ENCODE data around the gene HIP1. TPM values are rescaled to one million over a fixed set of nuclear protein-coding genes. Genes with fewer than 3 reads are reported as not detected.

The HIP1 gene
- total RNA-seq, 1 donor from 2014 or later = 39.2 TPM

DNA sequence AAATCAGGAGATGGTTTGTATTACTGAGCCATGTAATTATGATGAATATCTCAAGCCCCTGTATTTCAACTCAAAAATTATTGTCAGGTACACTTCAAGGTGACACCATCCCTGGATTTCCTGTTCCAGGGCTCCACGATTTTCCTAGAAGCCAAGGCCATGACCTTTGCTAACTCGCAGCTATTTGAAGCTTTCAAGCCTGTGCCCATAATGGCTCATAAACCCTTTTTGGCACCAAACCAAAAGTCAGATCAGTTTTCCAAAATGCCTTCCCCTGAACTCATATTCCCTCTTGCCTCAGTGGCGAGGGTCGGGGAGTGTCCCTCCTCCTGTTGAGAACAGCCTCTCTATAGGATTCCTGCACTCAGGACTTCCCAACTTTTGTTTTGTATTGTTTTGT, 70.8 kb downstream of the HIP1 start:
- no peak overlapping the region for H3K27ac Mint-ChIP-seq
- no peak overlapping the region for H3K4me3 ChIP-seq
- H3K79me2 ChIP-seq (ENCODE audit: low read depth) = no peaks in the 10 kb centered on the region
- no peaks in the 10 kb centered on the region for H3K27me3 ChIP-seq
- no peaks in the 10 kb centered on the region for H4K20me1 ChIP-seq (ENCODE audit: low read depth)
- H3K27me3 Mint-ChIP-seq (ENCODE audit: insufficient read depth, low read depth) = peaks cover 5% of the 10 kb centered on the region
- no peak overlapping the region for H3K9ac ChIP-seq
- H3K27ac ChIP-seq = no peak overlapping the region
- DNase-seq (ENCODE audit: low spot score) = no peak
- H3K9me3 Mint-ChIP-seq = no peaks in the 10 kb centered on the region
- H2AFZ ChIP-seq (replicated peaks) = no peak overlapping the region
- H3K4me1 ChIP-seq = no peaks in the 10 kb centered on the region
- no peaks in the 10 kb centered on the region for H3K36me3 ChIP-seq
- H3K36me3 Mint-ChIP-seq = no peaks in the 10 kb centered on the region
- no peaks in the 10 kb centered on the region for H3K9me3 ChIP-seq (ENCODE audit: low read depth)
- H3K4me3 Mint-ChIP-seq = no peak overlapping the region
- no peak overlapping the region for H3K4me2 ChIP-seq
- TF ChIP-seq, protein P1, sequence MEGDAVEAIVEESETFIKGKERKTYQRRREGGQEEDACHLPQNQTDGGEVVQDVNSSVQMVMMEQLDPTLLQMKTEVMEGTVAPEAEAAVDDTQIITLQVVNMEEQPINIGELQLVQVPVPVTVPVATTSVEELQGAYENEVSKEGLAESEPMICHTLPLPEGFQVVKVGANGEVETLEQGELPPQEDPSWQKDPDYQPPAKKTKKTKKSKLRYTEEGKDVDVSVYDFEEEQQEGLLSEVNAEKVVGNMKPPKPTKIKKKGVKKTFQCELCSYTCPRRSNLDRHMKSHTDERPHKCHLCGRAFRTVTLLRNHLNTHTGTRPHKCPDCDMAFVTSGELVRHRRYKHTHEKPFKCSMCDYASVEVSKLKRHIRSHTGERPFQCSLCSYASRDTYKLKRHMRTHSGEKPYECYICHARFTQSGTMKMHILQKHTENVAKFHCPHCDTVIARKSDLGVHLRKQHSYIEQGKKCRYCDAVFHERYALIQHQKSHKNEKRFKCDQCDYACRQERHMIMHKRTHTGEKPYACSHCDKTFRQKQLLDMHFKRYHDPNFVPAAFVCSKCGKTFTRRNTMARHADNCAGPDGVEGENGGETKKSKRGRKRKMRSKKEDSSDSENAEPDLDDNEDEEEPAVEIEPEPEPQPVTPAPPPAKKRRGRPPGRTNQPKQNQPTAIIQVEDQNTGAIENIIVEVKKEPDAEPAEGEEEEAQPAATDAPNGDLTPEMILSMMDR (IDR thresholded peaks at IDR 0.05) = no peak
- no peak for TF ChIP-seq EZH2 (IDR thresholded peaks at IDR 0.05)
- H3F3A ChIP-seq (ENCODE audit: low read depth) = no peaks in the 10 kb centered on the region
- peaks cover 4% of the 10 kb centered on the region for H3K4me1 Mint-ChIP-seq

GRCh38 chr7:75663302-75663907, 75.3 kb downstream of the HIP1 start:
- no peaks in the 10 kb centered on the region for H4K20me1 ChIP-seq (ENCODE audit: low read depth)
- TF ChIP-seq EZH2 (IDR thresholded peaks at IDR 0.05) (no peak), EZH2phosphoT487 (IDR thresholded peaks at IDR 0.05) (no peak)
- TF ChIP-seq, protein P1 (IDR thresholded peaks at IDR 0.05) = no peak
- H3K4me1 ChIP-seq = no peaks in the 10 kb centered on the region
- no peak overlapping the region for H3K4me2 ChIP-seq
- peaks cover 1% of the 10 kb centered on the region for H3K36me3 Mint-ChIP-seq
- no peaks in the 10 kb centered on the region for H3K27me3 ChIP-seq
- no peak overlapping the region for H3K9ac ChIP-seq
- H3K27me3 Mint-ChIP-seq (ENCODE audit: insufficient read depth, low read depth) = no peaks in the 10 kb centered on the region
- H3K9me3 ChIP-seq (ENCODE audit: low read depth) = no peaks in the 10 kb centered on the region
- no peak overlapping the region for H3K27ac ChIP-seq
- H3K4me3 Mint-ChIP-seq = no peak overlapping the region
- H3K9me3 Mint-ChIP-seq = no peaks in the 10 kb centered on the region
- H3F3A ChIP-seq (ENCODE audit: low read depth) = no peaks in the 10 kb centered on the region
- H2AFZ ChIP-seq (replicated peaks) = no peak overlapping the region
- DNase-seq (ENCODE audit: low spot score) = no peak
- H3K36me3 ChIP-seq = no peaks in the 10 kb centered on the region
- no peak overlapping the region for H3K4me3 ChIP-seq
- H3K79me2 ChIP-seq (ENCODE audit: low read depth) = no peaks in the 10 kb centered on the region
- no peak overlapping the region for H3K27ac Mint-ChIP-seq
- H3K4me1 Mint-ChIP-seq = peaks cover 9% of the 10 kb centered on the region

DNA sequence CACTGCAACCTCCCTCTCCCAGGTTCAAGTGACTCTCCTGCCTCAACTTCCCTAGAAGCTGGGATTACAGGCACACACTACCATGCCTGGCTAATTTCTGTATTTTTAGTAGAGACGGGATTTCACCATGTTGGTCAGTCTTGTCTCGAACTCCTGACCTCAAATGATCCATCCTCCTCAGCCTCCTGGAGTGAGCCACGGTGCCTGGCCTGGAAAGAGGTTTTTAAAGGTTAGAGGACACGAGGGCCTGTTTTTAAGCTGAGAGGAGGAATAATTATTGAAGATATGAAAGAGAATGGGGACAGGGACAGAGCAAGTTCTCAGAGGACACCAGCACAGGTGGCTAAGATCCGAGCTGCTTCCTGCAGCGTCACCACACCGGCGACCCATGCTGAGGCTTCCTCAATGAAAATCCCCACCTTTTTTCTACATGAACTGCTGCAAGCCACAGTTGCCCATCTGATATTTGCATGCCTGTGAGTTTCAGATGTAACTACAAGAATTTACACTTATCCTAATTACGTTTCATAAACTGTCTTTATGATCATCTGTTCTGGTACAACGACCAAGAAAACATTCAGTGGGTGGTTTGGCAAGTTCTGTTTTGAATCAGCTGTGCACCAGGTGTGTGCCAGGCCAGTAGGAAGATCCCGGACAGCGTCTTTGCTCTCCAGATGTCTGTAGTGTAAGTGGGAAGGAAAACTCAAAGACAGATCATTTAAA, 76.0 kb downstream of the HIP1 start:
- Histone ChIP-seq H3K9ac (no peak overlapping the region), H3K4me2 (no peak overlapping the region), H3K27ac (no peak overlapping the region), H3K9me3 (ENCODE audit: low read depth) (no peaks in the 10 kb centered on the region), H3K36me3 (no peaks in the 10 kb centered on the region), H3K79me2 (ENCODE audit: low read depth) (no peaks in the 10 kb centered on the region), H3K4me1 (no peaks in the 10 kb centered on the region), H3K27me3 (no peaks in the 10 kb centered on the region), H2AFZ (replicated peaks) (no peak overlapping the region), H3F3A (ENCODE audit: low read depth) (no peaks in the 10 kb centered on the region), H3K4me3 (no peak overlapping the region), H4K20me1 (ENCODE audit: low read depth) (no peaks in the 10 kb centered on the region)
- Mint-ChIP-seq H3K27ac (no peak overlapping the region), H3K27me3 (ENCODE audit: insufficient read depth, low read depth) (no peaks in the 10 kb centered on the region), H3K4me3 (no peak overlapping the region), H3K9me3 (no peaks in the 10 kb centered on the region), H3K4me1 (peaks cover 10% of the 10 kb centered on the region), H3K36me3 (peaks cover 1% of the 10 kb centered on the region)
- TF ChIP-seq EZH2 (IDR thresholded peaks at IDR 0.05) = no peak
- TF ChIP-seq, protein P1 (IDR thresholded peaks at IDR 0.05) = no peak
- no peak for TF ChIP-seq EZH2phosphoT487 (IDR thresholded peaks at IDR 0.05)
- DNase-seq (ENCODE audit: low spot score) = no peak
